ENCODE data around the gene TLN1.

TLN1 gene

GRCh38 chr9:35754264-35754663 is 22.3 kb upstream of the TLN1 start, which contains the start of gene MSMP:
MSMP (minus strand) TSS chr9:35754276; CDS start chr9:35754129, 147 bp downstream.
- no peak for DNase-seq

GRCh38 chr9:35753466-35753865 is 21.5 kb upstream of the TLN1 start:
- no peak for DNase-seq

GRCh38 chr9:35750256-35750531 is 18.2 kb upstream of the TLN1 start:
- no peak for DNase-seq

- no peak for DNase-seq
Measured at GRCh38 chr9:35749515-35750255, 17.7 kb upstream of the TLN1 start.

GRCh38 chr9:35748858-35749514 is 17.0 kb upstream of the TLN1 start, which contains the start of the genes GBA2 and RGP1:
GBA2 (minus strand) TSS chr9:35749228; CDS start chr9:35748704, 524 bp downstream.
RGP1 (plus strand) TSS chr9:35749287; CDS start chr9:35749756, 469 bp downstream.
- peak; percentile 39 for DNase-seq

- DNase-seq: no peak
Measured at GRCh38 chr9:35748242-35748857, 16.4 kb upstream of the TLN1 start.

GRCh38 chr9:35746583-35746982 is 14.6 kb upstream of the TLN1 start:
- no peak for DNase-seq

GRCh38 chr9:35745569-35745968 is 13.6 kb upstream of the TLN1 start:
- no peak for DNase-seq

GRCh38 chr9:35743880-35744518 is 12.0 kb upstream of the TLN1 start:
- no peak for DNase-seq

- no peak for DNase-seq
Measured at GRCh38 chr9:35743452-35743851, 11.5 kb upstream of the TLN1 start.

- no peak for DNase-seq
Measured at GRCh38 chr9:35741740-35742139, 9.7 kb upstream of the TLN1 start.

GRCh38 chr9:35740243-35740642 is 8.2 kb upstream of the TLN1 start:
- no peak for DNase-seq

- DNase-seq: no peak
Measured at GRCh38 chr9:35738924-35739323, 6.9 kb upstream of the TLN1 start.

- DNase-seq: no peak
Measured at GRCh38 chr9:35738186-35738585, 6.2 kb upstream of the TLN1 start.

- DNase-seq: no peak
Measured at GRCh38 chr9:35737143-35737542, 5.1 kb upstream of the TLN1 start.

- peak; percentile 56 for DNase-seq
Measured at GRCh38 chr9:35736201-35736633, 4.2 kb upstream of the TLN1 start.

- DNase-seq: no peak
Measured at GRCh38 chr9:35734096-35734495, 2.1 kb upstream of the TLN1 start.

GRCh38 chr9:35732800-35733541 is 976 bp upstream of the TLN1 start:
- DNase-seq: no peak

- no peak for DNase-seq
Measured at GRCh38 chr9:35731415-35732184, 395 bp downstream of the TLN1 start.

- DNase-seq: no peak
Measured at GRCh38 chr9:35730486-35730854, 1.5 kb downstream of the TLN1 start.

- DNase-seq: no peak
Measured at GRCh38 chr9:35729700-35730485, 2.1 kb downstream of the TLN1 start.

Measured in NCI-H1436 (cell line).